Activated naive CD4-positive, alpha-beta T cell treated with Interleukin-2 at 50 U/mL for 16 hours (primary cell): ENCODE measurements around the gene PCDHGC5.
A peak's percentile ranks its signal among the peaks of the same experiment; 100 is the strongest.

Experiments
- DNase-seq: peaks from one replicate; pipeline ENCODE4 v3.0.0-alpha.2; 2020

Gene PCDHGC5

DNA sequence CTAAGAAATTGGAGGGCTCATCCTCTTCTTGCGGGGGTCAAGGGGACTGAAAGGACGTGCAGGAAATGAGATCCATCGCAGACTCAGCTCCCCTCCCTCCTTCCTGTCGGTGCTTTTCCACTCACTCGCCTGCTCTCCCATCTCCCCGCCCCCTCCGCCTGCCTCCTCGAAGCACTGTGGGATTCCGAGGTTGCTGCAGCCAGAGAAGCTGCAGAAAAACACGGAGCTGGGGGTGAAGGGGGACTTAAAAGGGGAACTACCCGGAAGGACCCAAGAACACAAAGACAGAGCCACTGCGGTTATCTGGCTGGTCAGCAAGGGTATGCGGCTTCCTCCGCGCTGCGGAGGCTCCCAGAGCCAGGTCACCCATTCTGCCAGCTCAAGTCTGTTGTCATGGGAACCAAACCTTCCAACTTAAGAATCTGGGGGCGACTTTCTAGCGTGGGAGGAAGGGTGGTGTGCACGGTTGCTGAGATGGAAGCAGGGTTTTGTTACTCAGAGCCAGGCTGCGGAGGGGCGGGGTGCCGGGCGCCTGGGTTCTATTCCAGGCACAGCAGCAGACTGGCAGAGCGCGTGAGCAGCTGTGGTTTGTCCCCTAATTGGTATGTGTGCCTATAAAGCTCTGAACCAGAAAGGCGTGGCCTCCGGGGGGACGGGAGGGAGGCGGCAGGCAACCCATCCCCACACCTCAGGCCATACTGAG lies 24.9 kb downstream of the PCDHGC5 start:
- DNase-seq, result peak; percentile 78

- DNase-seq, result no peak
Observed at GRCh38 chr5:141514330-141515133, 25.7 kb downstream of the PCDHGC5 start.

DNA sequence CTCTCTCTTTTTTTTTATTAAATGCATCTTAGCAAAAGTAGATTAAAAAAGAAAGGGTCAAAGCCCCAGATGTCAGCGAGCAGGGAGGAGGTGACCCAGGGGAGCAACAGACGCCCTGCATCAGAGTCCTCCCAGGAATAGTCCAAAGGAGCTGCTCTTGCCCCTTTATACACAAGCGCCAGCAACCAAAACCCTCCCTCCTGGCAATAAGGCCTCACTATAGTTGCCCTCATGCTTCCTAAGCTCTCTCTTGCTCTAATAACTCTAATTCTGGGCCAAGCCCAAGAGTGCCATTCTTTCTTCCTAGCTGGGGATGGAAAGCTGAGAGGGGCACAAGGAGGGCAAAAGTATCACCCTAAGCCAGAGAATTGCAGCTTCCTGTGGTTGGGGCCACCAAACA lies 26.3 kb downstream of the PCDHGC5 start:
- no peak for DNase-seq

DNA sequence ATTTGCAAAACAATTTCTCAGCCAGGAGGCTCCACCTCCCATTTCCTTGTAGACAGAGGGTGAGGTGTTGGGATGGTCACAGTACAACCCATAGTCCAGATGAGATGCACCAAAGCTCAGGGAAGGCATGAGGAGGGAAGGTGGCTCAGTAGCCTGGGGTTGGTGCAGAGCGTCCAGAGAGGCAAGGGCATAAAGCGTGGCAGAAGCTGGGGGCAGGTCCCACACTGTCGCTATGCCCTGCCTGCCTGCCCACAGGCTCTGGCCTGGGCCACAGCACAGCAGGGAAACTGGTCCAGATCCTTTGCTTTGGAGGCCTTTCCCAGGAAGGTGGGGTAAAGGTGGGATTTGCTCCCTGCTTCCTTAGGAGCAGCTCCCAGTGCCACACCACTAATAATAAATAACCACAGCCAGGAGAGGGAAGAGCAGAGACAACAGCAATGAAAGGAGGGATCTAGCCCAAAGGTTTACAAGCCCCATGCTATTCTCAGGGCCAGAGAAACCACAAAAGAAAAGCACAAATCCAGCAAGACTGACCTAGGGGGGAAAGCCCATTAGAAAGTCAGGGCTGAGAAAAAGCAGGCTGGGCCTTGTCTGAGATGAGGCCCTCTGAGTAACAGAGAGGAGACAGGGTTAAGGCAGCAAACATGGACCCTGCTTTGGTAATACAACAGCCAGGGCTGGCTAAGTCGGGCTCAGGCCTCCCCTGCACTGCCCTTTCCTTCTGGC lies 27.2 kb downstream of the PCDHGC5 start:
- no peak for DNase-seq

- DNase-seq, result no peak
Observed at GRCh38 chr5:141516672-141517025, 27.8 kb downstream of the PCDHGC5 start.

DNA sequence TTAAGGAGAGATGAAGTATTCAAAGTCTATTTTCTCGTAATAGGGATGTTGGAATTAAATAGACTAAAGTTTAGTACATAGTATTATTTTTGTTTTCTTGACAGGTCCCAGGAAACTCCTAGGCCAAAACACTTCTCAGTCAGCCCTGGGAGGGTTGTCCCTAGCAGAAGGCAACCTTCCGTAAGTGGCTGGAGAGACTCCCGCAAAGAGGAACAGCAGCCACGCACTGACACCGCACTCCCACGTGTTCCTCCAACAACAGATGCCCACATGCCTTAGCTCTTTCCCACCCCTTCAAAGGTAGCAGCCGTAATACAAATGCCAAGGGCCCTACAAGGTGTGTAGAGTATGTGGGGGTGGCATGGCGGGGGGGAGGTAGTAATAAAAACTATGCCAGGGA lies 28.4 kb downstream of the PCDHGC5 start:
- no peak for DNase-seq

- no peak for DNase-seq
Observed at GRCh38 chr5:141517880-141518617, 29.2 kb downstream of the PCDHGC5 start.

DNA sequence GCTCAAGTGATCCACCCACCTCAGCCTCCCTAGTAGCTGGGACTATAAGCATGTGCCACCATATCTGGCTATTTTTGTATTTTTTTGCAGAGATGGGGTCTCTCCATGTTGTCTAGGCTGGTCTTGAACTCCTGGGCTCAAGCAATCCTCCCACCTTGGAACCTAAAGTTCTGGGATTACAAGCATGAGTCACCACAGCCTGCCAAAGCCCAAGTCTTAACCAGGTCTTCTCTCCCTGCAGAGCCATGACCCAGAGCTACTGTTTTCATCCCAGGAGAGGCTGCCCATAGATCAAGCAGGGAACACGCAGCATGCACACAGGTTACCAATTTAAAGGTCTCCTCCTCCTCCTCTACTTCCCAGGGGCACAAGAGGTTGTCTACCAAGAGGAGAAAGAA lies 29.7 kb downstream of the PCDHGC5 start:
- DNase-seq, result no peak

GRCh38 chr5:141519605-141520565 lies 31.0 kb downstream of the PCDHGC5 start:
- no peak for DNase-seq

- no peak for DNase-seq
Observed at GRCh38 chr5:141521244-141521781, 32.4 kb downstream of the PCDHGC5 start.

DNA sequence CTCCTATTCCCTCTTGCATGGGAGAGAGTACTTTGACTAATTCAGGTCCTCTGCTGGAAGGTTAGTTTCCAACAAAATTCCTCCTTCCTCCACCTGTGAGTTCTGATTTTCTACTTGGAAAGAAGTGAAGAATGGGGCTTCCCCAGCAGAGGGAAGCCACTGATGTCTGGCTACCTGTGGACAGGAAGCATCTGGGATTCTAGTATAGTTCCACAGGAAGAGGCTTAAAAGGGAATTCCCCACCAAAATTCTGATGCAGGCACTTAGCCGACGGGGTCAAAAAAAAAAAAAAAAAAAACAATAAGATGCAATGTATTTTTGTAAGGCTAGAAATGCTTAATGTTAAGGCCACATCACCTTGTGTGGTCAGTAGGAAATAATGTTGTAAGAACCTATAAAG lies 33.4 kb downstream of the PCDHGC5 start:
- no peak for DNase-seq

GRCh38 chr5:141523991-141524390 lies 35.1 kb downstream of the PCDHGC5 start:
- no peak for DNase-seq

DNA sequence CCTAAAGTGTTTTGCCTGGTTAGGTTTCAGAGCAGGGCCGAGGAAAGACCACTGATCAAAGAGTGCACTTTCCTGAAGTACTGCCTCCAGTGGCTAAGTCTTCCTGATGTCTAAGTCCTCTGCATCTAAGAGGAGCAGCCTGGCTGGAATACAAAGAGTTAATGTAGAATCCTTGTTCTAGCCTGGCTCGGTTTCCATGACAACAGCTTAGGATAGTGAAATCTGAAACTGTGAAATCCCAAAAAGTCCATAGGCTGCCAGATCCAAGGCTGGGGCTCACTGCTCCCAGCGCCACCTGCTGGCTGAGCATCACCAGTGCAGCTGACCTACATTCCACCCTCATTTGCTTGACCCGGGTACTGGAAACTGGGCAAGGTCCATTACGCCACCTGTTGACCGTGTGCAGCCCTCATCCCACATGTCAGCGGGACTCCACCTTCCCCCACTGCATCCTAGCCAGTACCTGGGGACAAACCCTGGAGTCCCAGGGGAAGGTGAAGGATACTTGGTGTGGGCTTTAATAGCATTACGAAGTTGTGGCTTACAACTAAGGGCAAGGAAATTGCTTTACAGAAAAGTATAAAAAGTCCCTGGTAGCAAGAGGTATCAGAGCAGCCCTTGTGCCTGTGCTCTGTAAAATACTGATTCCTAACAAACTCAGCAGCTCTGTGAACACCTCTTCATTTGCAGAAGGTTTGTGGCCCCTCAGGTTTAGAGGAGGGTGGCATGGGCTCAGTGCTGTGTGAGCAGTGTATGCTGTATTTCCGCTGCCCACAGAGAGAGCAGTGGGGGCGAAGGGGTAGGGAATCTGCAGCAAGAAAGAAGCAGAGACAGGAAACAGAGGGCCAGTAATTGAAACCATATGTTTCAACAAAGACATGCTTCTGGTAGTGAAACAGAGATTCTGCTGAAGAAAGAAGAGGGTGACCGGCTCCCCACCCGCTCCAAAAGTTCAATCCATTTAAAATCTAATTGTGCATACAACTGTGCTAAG lies 36.0 kb downstream of the PCDHGC5 start:
- DNase-seq, result peak; percentile 52

- DNase-seq, result no peak
Observed at GRCh38 chr5:141525653-141526052, 36.8 kb downstream of the PCDHGC5 start.

- no peak for DNase-seq
Observed at GRCh38 chr5:141527426-141527825, 38.5 kb downstream of the PCDHGC5 start.

GRCh38 chr5:141528291-141528984 lies 39.6 kb downstream of the PCDHGC5 start:
- DNase-seq, result no peak

DNA sequence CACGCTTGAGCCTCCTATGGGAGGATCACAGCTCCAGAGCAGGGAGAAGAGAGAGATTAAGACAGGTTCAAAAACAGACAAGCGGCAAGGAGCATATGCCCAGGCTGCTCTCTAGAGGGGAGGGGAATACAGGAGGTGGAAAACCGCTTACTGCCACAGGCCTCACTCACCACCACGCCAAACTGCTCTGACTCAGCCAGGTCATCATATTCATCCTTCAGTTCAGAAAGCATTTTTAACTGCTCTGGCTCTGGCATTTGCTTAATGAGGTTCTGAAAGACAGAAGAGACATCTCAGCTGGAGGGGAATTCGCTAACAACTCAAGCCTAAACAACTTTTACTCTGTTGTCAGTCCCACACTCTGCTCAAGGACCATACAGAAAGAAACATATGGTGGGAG lies 40.1 kb downstream of the PCDHGC5 start:
- no peak for DNase-seq

GRCh38 chr5:141529873-141530272 lies 41.0 kb downstream of the PCDHGC5 start:
- no peak for DNase-seq

DNA sequence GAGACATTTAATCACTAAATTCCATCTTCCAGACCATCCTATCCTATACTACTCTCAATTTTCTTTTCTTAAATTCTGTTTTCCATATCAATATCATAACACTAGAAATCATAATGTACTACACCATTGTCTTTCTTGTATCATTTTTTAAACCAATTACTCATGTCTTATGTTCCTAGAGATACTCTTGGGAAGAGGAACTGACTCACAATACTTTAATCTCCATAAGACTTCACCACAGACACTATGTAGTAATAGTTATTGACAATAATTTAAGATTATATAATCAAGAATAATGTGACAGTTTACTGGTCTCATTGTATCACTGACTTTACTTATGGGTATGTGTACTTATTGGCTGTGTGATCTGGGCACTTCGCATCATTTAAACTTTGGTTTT lies 43.8 kb downstream of the PCDHGC5 start:
- DNase-seq, result no peak

GRCh38 chr5:141533897-141534296 lies 45.0 kb downstream of the PCDHGC5 start:
- DNase-seq, result no peak
